HG03066 (cell line): Measurements from ENCODE around the gene CDC27.
"Not testable (repeated sequence)": the region's sequence is repeated elsewhere in the genome, so short reads cannot be mapped to it uniquely, and the experiment has no call there.

Experiments
- ATAC-seq: cut with Tn5 transposase; IDR thresholded peaks from one replicate; pipeline ENCODE4 v1.9.1; 2021; ENCODE audit warnings: low read depth; ENCODE audit not compliant: unreplicated experiment

Gene CDC27

DNA sequence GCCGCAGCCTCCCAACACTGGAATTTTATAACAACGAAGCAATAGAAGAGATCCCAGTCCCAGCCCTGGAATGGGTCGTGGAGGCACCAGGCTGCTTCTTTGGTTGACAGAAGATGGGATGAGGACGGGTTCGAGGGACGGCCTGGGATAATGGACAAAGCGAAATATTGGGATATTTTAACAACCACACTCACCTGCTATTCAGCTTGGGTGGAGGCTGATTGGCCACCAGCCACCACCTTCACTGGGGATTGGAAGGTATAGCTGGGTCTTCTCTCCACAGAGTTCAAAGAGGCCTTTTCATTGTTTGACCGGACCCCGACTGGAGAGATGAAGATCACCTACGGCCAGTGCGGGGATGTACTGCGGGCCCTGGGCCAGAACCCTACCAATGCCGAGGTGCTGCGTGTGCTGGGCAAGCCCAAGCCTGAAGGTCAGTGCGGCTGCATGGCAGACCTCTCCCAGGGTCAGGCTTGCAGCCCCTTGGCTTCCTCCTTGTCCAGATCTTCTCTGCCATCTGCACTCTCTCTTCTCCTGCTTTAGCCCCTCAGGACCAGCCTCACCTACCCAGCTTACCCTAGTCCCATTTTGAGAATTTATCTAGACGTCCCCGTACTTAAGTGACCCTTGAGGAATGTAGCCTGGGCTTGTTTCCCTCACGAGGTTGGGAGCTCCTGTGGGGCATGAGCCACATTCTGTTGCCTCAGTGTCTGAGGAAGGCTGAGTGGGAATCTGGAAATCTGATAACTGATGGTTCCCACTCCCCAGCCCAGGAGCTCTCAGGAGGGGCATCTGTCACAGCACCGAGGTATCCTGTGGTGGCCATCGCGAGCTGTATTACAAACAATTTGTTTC is 30.8 kb upstream of the CDC27 start:
- no peak for ATAC-seq

DNA sequence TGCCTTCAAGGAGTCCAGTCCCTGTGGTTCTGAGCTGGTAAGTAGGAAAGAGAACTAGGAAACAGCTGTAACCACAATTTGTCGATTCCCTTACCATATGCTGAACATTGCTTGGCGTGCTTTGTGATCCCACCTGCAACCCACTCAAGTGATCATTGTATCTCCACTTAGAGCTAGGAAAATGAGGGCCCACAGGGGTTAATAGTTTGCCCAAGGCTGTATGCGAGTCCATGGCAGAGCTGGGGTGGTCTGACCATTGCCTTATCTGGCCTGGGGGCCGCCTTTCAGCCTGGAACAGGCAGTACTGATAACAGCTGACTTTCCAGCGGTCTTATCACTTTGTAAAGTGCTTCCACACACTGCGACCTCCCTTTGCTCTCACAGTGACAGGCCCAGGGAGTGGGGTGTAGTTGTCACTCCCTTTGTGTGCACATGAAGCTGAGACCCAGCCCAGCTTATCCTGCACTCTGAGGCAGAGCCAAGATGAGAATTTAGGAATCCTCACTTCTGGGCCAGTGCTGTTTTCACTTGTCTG is 29.9 kb upstream of the CDC27 start:
- no peak for ATAC-seq

DNA sequence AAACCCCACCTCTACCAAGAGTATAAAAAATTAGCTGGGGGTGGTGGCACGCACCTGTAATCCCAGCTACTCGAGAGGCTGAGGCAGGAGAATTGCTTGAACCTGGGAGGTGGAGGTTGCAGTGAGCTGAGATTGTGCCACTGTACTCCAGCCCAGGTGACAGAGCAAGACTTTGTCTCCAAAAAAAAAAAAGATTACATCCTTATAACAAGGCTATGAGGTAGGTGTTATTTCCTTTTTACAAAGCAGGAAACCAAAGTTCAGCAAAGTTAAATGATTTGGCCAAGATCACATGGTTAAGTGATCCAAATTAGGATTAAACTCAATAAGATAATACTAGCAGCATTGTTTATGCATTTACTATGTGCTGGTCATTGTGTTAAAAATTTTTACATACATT is 28.2 kb upstream of the CDC27 start:
- not testable (repeated sequence) for ATAC-seq

DNA sequence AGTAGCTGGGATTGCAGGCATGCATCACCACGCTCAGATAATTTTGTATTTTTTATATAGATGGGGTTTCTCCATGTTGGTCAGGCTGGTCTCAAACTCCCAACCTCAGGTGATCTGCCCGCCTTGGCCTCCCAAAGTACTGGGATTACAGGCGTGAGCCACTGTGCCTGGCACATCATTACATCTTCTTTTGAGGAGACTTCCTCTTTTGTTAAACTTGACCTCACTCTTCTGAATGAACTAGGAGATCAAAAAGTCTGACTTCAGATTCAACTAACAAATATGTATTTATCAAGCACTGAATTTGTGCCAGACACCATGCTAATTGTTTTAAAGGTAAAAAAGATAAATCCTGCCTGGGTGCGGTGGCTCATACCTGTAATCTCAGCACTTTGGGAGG is 27.7 kb upstream of the CDC27 start:
- ATAC-seq = not testable (repeated sequence)

DNA sequence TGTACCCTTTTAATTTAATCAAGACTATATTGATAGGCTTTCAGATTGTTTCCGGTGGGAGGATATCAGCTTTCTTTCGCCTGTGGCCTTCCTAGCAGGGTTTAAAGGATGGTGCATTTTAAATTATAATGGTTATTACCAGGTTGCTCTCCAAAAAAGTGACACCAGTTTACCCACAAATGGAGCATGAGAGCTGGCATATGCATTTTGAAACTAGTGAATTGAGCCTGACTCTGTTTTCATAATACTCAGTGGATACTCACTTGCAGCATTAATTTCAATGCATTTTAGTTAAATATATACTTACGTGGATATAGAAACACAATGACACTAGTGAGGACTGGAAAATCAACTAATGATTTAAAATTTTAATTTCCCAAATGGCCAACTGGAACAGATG is 25.8 kb upstream of the CDC27 start:
- ATAC-seq = no peak

DNA sequence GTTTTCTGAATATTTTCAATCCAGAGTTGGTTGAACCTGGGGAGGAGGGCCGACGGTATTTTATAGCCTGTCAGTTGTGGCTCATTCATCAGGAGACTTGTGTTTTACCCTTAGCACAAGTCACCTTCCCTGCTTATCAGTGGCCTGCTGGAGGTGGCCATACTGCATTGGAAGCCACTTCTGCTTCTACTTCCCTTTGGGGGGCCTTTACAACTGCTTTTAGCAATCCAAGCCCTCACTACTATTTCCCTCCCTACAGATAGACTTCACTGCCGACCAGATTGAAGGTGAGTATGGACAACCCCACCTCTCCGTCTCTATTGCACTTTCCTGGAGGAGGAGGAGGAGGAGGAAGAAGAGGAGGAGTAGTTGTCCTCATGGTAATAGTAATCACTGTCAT is 24.4 kb upstream of the CDC27 start:
- ATAC-seq = no peak

DNA sequence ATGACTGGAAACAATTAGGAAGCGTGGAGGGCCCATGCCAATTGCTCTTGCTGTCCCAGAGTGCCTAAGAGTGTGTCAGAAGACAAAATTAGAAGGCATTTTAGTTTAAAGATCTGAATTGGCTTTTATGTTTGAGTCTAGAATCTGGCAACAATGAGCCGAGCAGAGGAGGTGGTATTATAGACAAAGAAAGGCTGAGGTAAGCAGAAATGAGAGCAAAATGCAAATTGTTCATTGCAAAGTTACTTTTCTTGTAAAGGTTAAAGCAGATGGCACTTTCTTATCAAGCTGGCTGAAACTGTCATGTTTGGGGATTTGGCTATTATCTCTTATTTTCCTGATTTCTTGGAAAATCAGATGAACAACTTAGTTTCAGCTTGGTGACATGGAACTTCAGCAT is 23.4 kb upstream of the CDC27 start:
- ATAC-seq = no peak

DNA sequence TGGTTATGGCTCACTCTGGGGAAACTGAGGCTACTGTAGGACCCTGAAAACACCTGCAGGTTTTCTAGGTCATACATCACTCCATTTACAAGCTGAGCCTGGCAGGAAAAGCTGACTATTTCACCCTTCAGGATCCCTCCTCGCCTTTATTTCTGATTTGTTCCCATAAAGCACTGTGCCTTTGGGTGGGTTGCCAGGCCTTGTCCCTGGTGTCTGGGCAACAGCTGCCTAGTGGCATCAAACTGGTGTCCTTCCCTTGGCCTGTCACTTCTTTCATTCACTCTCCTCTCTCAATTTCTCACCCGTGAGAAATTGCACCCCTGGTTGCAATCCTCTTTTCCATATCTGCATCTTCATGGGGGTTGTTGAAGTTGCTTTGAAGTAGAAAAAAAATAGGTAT is 21.7 kb upstream of the CDC27 start:
- ATAC-seq = no peak

DNA sequence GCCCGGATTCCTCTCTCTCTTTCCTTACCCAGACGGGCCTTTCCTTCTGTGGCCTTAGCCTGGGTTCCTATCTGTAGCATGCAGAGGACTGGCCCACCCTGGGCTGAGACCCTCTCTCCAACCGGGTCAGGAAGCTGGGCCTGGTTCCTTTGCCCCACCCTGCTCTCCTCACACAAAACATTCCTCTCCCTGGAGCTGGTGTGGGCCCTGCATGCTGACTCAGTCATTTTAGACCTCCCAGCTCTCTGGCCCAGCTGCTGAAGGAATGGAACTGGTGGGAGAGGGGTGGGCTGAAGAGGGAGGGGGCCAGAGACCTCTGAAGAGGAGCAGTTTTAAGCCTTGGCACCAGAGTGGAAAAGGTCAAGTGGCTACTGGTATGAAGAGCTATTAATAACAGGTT is 21.0 kb upstream of the CDC27 start:
- no peak for ATAC-seq

DNA sequence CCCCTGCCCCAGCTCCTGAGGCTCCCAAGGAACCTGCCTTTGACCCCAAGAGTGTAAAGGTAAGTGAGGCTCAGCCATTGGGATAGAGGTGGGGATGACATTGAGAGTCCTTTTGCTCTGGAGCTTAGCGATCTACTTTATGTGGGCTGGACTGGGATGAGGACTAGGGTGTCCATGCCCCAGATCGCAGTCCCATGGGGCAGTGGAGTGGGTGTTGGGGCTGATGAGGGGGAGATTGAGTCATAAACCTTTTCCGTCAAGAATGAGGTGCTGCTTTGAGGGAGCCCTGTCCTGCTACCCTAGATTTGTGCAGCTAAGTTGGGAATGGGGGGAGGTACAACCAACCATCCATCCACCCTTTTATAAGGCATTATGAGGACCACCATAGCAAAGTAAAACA is 20.4 kb upstream of the CDC27 start:
- ATAC-seq = no peak

DNA sequence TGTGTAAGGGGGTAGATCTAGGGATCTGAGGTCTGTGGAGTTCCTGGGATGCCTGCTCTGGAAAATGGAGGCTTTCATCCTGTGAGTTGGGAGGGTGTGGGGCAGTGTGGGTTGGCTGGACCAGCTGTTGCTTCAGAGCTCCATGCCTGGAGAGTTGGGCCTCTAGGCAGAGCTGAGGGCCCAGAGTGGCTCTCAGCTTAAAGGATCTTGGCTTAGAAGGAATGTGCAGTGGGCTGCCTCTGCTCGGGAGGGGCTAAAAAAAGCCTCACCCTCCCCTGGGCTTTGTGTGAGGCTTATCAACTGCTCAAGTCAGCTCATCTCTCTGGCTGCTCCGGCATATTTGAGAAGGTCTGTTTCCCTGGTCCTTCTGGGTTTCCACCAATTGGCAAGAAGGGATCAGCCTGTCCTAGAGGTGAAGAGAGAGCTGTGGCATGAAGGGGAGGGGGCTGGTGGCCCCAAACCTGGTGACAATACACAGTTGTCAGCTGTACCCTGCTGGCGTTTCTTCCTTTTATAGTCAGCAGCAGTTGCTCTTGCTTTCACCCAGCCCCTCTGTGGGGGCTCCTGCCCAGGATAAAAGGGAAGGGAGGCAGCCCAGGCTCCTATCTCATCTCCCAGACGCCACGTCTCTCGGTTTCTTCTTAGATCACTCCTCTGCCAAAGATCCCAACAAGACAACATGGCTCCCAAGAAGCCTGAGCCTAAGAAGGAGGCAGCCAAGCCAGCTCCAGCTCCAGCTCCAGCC is 19.8 kb upstream of the CDC27 start, which contains the start of gene MYL4:
TSS of gene MYL4 (plus strand) at position 605 of the 745 bp plus-strand sequence. CDS start at position 680, 75 bp downstream.
- no peak for ATAC-seq

DNA sequence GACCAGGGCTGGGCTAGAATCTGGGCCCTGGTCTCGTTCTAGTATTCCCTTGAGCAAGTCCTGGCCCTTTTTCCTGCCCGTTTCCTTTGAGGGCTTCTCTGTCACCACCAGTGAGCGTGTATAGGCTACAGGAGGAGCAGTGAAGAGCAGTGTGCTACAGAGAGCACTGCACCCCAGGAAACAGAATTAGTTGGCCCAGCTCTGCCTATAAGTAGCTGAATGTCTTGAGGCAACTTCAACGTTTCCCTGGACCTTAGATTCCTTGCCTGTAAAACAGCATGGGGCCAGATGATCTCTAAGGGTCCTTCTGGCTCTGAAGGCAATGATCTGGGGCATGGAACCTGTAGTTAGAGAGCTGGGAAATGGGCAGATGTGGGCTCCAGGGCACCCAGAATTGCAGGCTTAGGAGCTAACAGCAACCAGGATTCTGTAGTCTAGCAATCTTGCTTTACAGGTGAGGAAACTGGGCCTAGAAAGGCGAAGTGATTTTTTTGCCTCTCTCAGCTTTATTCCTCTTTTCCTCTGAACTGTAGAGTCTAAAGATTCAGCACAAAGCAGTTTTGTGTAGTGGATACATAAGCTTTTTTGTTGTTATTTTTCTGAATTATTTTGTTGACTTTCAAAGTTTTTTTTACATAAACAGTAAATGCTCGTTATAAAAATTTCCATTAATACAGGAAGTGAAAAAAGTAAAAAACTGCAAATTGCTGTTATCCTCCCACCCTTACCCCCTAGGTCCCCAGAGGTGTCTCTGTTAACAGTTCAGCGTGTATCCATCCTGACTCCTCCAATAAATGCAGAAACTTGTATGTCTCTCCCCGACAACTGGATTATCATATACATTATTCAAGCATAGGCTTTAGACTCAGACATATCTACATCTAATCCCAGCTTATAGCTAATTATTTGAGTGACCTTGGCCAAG is 18.3 kb upstream of the CDC27 start:
- no peak for ATAC-seq

DNA sequence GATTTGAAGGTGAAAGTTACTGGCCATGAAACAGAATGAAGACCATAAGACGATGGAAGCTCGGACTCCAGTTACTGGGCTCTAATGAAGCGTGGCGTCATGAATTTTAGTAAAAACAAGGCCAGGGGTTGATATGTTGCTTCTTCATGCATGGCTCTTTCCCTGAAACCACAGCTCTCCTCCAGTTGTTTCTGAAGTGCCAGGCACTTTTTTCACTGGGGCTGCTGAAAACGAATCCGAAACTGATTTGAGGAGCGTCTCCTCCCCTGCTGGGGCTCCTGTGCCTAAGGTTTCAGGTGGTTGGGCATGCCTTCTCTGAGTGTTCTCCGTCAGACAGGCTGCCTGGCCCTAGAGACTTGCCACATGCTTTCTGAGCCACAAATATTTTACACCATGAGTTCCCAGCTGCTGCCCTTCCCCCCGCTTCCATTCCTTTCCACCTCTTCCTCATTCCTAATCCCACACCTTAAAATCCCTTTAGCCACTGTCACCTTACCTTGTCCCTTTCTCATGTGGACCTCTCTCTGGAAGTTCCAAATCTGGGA is 16.4 kb upstream of the CDC27 start:
- peak; percentile 47 for ATAC-seq

DNA sequence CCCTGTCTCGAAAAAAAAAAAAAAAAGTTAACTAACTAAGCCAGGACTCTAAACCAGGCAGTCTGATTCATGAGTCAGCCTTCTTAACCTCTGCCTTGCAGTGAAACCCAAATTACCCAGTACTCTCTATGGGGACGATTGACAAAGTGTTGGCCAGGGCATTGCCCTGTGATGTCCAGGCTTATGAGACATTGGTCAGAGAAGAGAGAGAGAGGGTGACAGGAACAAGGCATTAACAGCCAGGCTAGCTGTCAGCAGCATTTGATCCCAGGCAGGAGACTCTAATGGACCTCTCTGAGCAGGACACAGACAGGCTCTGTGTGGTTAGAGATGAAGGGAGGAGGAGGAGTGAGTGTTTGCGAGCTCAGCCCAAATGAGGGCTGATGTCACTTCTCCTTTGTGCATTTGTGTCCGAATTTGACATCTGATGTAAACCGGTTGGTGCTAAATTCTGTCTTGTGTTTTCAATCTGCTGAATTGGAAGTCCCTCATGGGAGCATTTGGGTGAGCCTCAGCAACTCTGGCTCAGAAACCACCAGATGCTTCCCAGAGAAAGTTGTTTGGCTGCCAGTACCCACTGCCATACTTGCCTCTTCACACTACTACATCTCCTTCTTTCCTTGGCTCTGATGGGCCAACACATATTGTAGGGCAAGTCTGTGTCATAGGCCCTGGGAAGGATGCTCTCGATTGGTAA is 15.8 kb upstream of the CDC27 start:
- ATAC-seq = peak; percentile 47

DNA sequence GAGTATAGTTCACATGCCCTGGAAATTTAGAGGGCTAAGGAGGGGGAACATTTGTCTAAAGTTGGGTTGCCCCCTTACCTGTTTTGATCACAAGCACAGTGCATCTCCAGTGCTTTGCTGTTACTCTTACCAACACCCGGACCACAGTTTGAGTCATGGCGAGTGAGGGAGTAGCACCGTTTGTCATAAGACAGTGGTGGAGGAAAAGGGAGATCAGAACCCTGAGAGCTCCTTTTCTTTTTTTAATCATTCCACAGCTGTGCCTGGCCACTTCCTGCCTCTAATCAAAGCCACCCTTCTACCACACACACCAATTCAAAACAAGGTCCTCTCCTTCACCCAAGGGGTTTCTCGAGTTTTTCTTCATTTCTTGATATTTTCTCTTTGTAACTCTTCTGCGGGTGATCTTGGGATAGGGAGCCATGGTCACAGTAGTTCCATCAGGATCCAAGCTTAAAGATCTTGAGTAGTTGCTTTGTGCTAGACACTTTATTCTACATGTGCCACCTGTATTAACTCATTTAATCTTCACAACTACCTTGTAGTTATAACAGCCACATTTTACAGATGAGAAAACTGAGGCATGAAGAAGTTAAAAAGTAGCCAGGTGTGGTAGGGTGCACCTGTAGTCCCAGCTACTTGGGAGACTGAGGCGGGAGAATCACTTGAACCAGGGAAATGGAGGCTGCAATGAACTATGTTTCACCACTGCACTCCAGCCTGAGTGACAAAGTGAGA is 15.1 kb upstream of the CDC27 start:
- no peak for ATAC-seq

DNA sequence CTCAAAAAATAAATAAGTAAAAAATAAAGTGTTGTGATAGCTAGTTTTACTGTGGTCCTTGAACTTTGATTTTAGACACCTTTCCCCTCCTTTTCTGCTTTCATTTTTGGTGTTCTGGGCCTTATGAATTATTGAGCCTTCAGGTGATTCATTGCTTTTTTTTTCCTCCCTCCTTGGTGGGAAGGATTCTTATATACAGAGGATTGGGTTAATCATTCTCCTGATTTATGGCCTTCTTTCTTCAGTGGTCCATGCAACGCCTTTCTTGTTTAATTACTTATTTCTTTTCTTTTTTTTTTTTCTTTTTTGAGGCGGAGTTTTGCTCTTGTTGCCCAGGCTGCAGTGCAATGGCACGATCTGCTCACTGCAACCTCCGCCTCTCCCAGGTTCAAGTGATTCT is 12.1 kb upstream of the CDC27 start:
- ATAC-seq = no peak

DNA sequence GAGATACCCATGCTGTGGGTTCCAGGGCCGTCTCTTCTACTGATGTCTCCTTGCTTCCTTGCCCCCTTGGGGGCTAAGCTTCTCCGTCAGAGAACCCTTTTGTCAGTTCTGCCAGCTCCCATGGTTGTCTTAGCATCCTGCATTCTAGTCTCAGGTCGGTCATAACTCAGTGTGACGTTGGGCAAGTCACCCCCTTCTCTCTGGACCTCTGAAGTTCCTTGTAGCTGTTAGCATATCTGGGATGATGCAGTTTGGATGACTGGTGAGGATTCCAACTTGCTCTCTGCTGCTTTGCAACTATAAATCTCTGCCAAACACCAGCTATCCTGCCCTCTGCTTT is 11.2 kb upstream of the CDC27 start:
- ATAC-seq = no peak

DNA sequence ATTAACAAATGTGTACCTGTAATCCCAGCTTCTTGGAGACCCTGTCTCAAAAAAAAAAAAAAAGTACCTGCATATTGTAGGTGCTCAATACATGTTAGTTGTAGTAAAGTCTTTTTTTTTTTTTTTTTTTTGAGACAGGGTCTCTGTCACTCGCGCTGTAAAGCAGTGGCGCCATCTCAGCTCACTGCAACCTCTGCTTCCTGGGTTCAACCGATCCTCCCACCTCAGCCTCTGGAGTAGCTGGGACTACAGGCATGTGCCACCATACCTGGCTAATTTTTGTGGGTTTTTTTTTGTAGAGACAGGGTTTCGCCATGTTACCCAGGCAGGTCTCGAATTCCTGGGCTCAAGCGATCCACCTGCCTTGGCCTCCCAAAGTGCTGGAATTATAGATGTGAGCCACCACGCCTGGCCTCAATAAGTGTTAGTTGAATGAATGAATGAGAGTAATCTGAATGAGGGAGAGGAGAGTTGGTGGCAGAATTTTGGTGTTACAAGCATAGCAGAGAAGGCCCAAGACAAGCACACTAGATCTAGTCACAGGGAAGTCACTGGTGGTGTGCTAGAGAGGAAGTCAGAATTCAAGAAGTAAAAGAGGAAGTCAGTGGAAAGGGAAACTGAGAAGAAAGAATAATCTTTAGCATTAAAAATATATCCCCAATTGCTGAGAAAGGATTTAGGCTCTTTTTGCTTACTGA is 10.7 kb upstream of the CDC27 start:
- ATAC-seq = no peak

DNA sequence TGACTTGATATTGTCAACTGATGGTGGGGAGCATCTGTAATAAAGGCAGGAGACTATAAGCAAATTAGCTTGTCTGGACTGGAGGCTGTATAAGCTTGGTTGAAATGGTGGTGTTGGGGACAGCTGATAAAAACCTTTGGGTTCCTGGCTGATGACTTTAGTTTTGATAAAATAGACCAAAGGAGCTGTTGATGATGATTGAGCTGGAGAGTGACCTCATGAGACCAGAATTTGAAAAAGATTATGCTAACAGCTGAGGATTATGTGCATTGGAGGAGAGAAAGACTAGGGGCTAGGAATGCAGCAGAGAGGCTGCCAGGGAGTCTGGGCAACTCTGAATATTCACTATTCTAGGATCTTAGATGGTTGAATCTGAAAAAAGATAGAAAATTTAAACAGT is 8.7 kb upstream of the CDC27 start:
- no peak for ATAC-seq
